ENCODE measurements around the gene TTL.
"Not testable (repeated sequence)": the region's sequence is repeated elsewhere in the genome, so short reads cannot be mapped to it uniquely, and the experiment has no call there.

- TF ChIP-seq TAF1 (conservative IDR thresholded peaks at IDR 0.05); CTCF (IDR thresholded peaks at IDR 0.05; ENCODE audit: low read depth, low read length, missing input control); YY1 (IDR thresholded peaks at IDR 0.05); MAX (IDR thresholded peaks at IDR 0.05): not testable (repeated sequence)
Observed at GRCh38 chr2:112436993-112437392, 45.0 kb upstream of the TTL start.
